Muscle layer of duodenum (tissue), 2 donors: ENCODE data around the gene BRD4.
"Not testable (repeated sequence)": the region's sequence is repeated elsewhere in the genome, so short reads cannot be mapped to it uniquely, and the experiment has no call there.

ENCODE experiments used
- H3K27ac ChIP-seq: one replicate; pipeline ENCODE4 v1.7.0; 2013; ENCODE audit warnings: mild to moderate bottlenecking, low read length
- H3K27me3 ChIP-seq: one replicate; pipeline ENCODE4 v1.7.0; 2013; ENCODE audit warnings: low read depth, mild to moderate bottlenecking, control low read depth, low read length
- H3K36me3 ChIP-seq, 2 donors: one replicate each; pipeline ENCODE4 v1.7.0; 2013; ENCODE audit warnings: low read length in 2 of 2, control low read depth in 1 of 2, mild to moderate bottlenecking in 1 of 2; ENCODE audit not compliant: insufficient read depth in 2 of 2, control insufficient read depth in 1 of 2
- H3K4me1 ChIP-seq, 2 donors: one replicate each; pipeline ENCODE4 v1.7.0; 2013; ENCODE audit warnings: low read length in 2 of 2, mild to moderate bottlenecking in 2 of 2, control low read depth in 1 of 2, moderate library complexity in 1 of 2; ENCODE audit not compliant: insufficient read depth in 2 of 2, control insufficient read depth in 1 of 2
- H3K4me3 ChIP-seq, 2 donors: one replicate each; pipeline ENCODE4 v1.7.0; 2013; ENCODE audit warnings: low read length in 2 of 2, low read depth in 1 of 2, mild to moderate bottlenecking in 1 of 2
- H3K9me3 ChIP-seq, 2 donors: one replicate each; pipeline ENCODE4 v1.7.0; 2013; ENCODE audit warnings: low read length in 2 of 2, control low read depth in 1 of 2, mild to moderate bottlenecking in 1 of 2; ENCODE audit not compliant: control insufficient read depth in 1 of 2
- donor health status: healthy.

Gene BRD4

GRCh38 chr19:15358918-15359317, 26.6 kb upstream of the BRD4 start:
- Histone ChIP-seq H3K4me3 (no peak overlapping the region), H3K27me3 (no peaks in the 10 kb centered on the region), H3K4me1 (no peaks in the 10 kb centered on the region), H3K36me3 (peaks cover 45 to 77% of the 10 kb centered on the region in 2 donors), H3K27ac (no peak overlapping the region), H3K9me3 (no peaks in the 10 kb centered on the region)

- Histone ChIP-seq H3K4me1 (no peaks in the 10 kb centered on the region), H3K27me3 (no peaks in the 10 kb centered on the region), H3K27ac (no peak overlapping the region), H3K36me3 (peaks cover 46 to 78% of the 10 kb centered on the region in 2 donors), H3K4me3 (no peak overlapping the region), H3K9me3 (no peaks in the 10 kb centered on the region)
Measured at GRCh38 chr19:15357906-15358305, 25.6 kb upstream of the BRD4 start.

- peaks cover 25 to 56% of the 10 kb centered on the region in 2 donors for H3K36me3 ChIP-seq
- H3K27ac ChIP-seq: no peak overlapping the region
- no peak overlapping the region for H3K4me3 ChIP-seq
- H3K27me3 ChIP-seq: no peaks in the 10 kb centered on the region
- no peaks in the 10 kb centered on the region for H3K9me3 ChIP-seq
- H3K4me1 ChIP-seq: no peaks in the 10 kb centered on the region
Measured at GRCh38 chr19:15354566-15355296, 22.4 kb upstream of the BRD4 start.

- Histone ChIP-seq H3K4me1 (no peaks in the 10 kb centered on the region), H3K9me3 (no peaks in the 10 kb centered on the region), H3K27ac (no peak overlapping the region), H3K27me3 (no peaks in the 10 kb centered on the region), H3K4me3 (no peak overlapping the region), H3K36me3 (peaks cover 21 to 48% of the 10 kb centered on the region in 2 donors)
Measured at GRCh38 chr19:15353908-15354307, 21.6 kb upstream of the BRD4 start.

- not testable (repeated sequence) for H3K27ac ChIP-seq
Measured at GRCh38 chr19:15352535-15352934, 20.2 kb upstream of the BRD4 start.

GRCh38 chr19:15341328-15341727, 9.0 kb upstream of the BRD4 start:
- H3K9me3 ChIP-seq, H3K27ac ChIP-seq, H3K4me3 ChIP-seq, H3K4me1 ChIP-seq, H3K27me3 ChIP-seq, H3K36me3 ChIP-seq: not testable (repeated sequence)

More at GRCh38 chr19:15352535-15352934, 20.2 kb upstream of the BRD4 start:
- H3K4me3 ChIP-seq, H3K27me3 ChIP-seq, H3K4me1 ChIP-seq, H3K9me3 ChIP-seq: not testable (repeated sequence)
- peaks cover 10 to 34% of the 10 kb centered on the region in 2 donors for H3K36me3 ChIP-seq

GRCh38 chr19:15340086-15340485, 7.7 kb upstream of the BRD4 start:
- Histone ChIP-seq H3K9me3 (no peaks in the 10 kb centered on the region), H3K4me1 (no peaks in the 10 kb centered on the region), H3K4me3 (no peak overlapping the region), H3K27ac (no peak overlapping the region), H3K27me3 (no peaks in the 10 kb centered on the region), H3K36me3 (peaks cover 0 to 2% of the 10 kb centered on the region in 2 donors)

- Histone ChIP-seq H3K4me3 (no peak overlapping the region), H3K36me3 (no peaks in the 10 kb centered on the region), H3K9me3 (no peaks in the 10 kb centered on the region), H3K4me1 (peaks cover 0 to 7% of the 10 kb centered on the region in 2 donors), H3K27ac (no peak overlapping the region), H3K27me3 (no peaks in the 10 kb centered on the region)
Measured at GRCh38 chr19:15337202-15337601, 4.9 kb upstream of the BRD4 start.

GRCh38 chr19:15335992-15336391, 3.7 kb upstream of the BRD4 start:
- not testable (repeated sequence) for H3K4me1 ChIP-seq, H3K9me3 ChIP-seq, H3K27me3 ChIP-seq, H3K36me3 ChIP-seq, H3K4me3 ChIP-seq, H3K27ac ChIP-seq

- H3K27ac ChIP-seq: peak overlapping the region; percentile 91
- H3K4me1 ChIP-seq: peaks cover 13 to 43% of the 10 kb centered on the region in 2 donors
- no peaks in the 10 kb centered on the region for H3K27me3 ChIP-seq
- H3K9me3 ChIP-seq: no peaks in the 10 kb centered on the region
- H3K36me3 ChIP-seq: peaks cover 0 to 5% of the 10 kb centered on the region in 2 donors
- H3K4me3 ChIP-seq: peak overlapping the region; percentile 86 to 92
Measured at GRCh38 chr19:15331419-15332310, 674 bp downstream of the BRD4 start.

GRCh38 chr19:15330801-15331418, 1.4 kb downstream of the BRD4 start:
- no peaks in the 10 kb centered on the region for H3K9me3 ChIP-seq
- peak overlapping the region; percentile 91 for H3K27ac ChIP-seq
- no peaks in the 10 kb centered on the region for H3K27me3 ChIP-seq
- H3K4me1 ChIP-seq: peaks cover 16 to 51% of the 10 kb centered on the region in 2 donors
- H3K36me3 ChIP-seq: peaks cover 0 to 5% of the 10 kb centered on the region in 2 donors
- H3K4me3 ChIP-seq: peak overlapping the region; percentile 86 to 92
